Superior temporal gyrus (tissue), 1 donor: ENCODE results near the gene NDUFA6.

Source experiments
- DNase-seq: peaks from one replicate; pipeline ENCODE4 v3.0.0-alpha.2; 2016; ENCODE audit errors: extremely low spot score

Gene NDUFA6

GRCh38 chr22:42070517-42071422 lies 19.8 kb downstream of the NDUFA6 start, which contains the start of gene NAGA:
NAGA (minus strand) TSS chr22:42070812; CDS start chr22:42070297, 515 bp downstream.
- peak; percentile 93 for DNase-seq

GRCh38 chr22:42069801-42070516 lies 20.6 kb downstream of the NDUFA6 start:
- peak; percentile 30 for DNase-seq

- DNase-seq = no peak
Measured at GRCh38 chr22:42068291-42068690, 22.3 kb downstream of the NDUFA6 start.

- DNase-seq = no peak
Measured at GRCh38 chr22:42067671-42068251, 22.8 kb downstream of the NDUFA6 start.

DNA sequence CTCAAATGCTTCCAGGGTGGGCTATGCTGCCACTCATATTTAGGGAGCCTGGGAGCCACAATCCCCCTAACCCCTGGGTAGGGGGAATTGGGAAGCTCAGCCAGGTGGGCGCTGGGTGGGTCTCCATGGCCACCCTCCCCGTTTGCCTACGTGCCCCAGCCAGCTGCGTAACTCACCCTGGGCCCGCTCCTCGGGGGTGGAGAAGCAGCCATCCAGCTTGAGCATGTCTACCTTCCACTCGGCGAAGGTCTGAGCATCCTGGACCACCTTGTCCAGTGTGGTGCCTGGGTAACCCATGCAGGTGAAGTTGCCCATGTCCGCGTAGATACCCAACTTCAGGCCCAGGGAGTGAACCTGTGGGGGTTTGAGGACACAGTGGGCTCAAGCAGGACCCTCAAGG lies 23.6 kb downstream of the NDUFA6 start:
- DNase-seq = no peak

DNA sequence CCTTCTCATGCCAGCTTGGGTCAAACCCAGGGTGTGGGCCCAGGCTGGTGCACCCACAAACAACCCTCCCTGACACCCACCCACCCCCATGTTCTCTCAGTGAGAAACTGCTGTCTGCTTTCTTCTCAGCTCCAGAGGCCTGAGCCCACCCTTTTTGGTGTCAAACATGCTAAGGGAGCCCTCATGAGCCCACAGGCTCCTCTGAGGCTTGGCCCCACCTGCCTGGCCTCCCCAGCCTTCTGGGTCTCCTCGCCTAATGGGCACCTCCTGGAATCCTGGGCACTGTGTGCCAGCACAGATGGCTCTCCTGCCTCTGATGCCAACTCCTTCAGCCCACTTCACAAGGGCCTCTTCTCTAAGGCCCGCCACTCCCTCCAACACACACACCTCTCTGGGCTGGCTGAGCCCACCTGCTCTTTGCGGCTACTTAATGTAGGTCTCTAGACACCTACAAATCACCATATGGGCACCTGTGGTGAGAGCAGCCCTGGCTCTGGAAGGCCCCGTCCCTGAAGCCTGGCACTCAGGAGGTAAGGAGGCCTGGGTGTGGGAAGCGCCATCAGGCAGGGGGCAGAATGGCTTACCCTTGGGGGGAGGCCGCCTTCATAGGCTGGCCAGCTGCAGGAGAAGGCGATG lies 24.3 kb downstream of the NDUFA6 start:
- no peak for DNase-seq

DNA sequence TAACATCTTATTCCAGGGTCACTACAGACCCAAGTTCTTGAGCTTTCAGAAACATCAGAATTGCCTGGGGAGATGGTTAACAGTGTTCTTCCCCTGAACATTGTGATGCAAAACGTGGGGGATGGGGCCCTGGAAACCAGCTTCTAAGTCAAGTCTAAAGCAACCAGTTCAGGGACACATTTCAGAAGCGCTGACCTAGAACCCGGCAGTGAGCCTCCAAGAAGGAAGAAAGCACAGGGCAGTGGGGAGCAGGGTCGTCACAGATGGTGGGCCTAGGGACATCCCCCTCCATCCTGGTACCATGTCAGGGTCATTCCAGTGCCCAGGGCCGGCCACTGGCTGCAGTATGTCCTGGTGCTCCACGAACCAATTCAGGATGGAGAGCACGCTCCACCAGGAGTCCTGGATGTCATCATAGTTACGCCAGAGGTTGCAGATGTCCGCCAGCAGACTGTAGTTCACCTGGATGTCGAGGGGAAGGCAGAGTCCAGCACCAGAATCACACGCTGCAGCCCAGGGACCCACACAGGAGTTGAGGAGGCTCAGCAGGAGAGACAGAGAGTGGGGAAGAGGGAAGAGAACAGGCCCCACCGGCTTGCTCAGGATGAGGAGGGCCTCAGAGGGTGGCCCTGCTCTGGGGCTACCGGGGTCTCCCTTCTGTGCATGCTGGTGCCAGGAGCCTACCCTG lies 25.0 kb downstream of the NDUFA6 start:
- DNase-seq = no peak

DNA sequence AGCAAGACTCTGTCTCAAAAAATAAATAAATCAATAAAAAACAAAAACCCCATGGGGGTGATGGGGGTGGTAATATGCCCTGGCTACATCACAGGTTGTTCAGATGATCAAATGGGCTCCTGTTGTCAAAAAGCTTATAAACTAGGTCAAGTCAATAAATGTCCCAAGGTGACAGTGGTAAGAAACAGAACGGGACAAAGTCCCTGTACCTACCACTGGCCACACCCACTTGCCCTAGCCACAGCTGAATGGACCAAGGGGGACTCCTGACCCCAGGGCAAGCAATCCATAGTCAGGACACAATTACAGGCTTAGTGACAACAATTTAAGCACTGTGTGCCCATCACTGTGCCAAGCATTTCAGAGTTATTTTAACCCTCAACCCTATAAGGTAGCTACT lies 25.9 kb downstream of the NDUFA6 start:
- DNase-seq = no peak

- DNase-seq = no peak
Measured at GRCh38 chr22:42062506-42063170, 27.9 kb downstream of the NDUFA6 start.

- DNase-seq = no peak
Measured at GRCh38 chr22:42061041-42061440, 29.5 kb downstream of the NDUFA6 start.

DNA sequence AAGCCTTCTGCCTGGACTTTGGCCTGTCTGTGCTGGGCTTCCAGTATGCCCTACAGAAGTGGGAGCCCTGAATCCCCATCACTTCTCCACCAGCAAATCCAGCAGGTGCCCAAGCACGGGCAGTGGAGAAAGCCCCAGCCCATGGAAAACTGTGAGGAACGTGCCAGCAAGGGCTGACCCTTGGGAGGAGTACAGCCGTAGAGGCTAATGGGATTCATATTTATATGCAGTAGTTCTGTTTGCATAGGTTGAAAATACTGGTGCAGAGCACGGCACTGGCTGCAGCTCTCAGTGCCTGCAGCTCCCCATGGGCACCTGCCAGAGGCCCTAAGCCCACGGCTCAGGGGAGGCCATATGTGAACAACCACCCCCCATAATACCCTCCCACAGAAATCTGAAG lies 30.1 kb downstream of the NDUFA6 start:
- DNase-seq = no peak

- no peak for DNase-seq
Measured at GRCh38 chr22:42056757-42057511, 33.6 kb downstream of the NDUFA6 start.

DNA sequence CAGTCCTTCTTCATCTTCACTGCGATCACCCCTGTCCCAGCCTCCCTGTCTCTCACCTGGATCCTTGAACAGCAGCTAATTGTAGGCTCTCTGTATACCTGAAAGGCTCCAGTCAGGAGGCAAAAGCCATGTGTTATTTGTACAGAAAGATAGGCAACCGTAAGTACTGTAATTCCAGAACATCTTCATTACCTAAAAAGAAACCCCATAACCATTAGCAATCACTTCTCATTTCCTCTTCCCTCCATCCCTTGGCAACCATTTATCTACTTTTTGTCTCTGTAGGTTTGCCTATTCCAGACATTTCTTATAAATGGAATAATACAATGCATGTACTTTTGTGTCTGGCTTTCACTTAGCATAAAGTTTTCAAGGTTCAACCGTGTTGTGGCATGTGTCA lies 37.8 kb downstream of the NDUFA6 start:
- no peak for DNase-seq

GRCh38 chr22:42050641-42051180 lies 39.9 kb downstream of the NDUFA6 start:
- DNase-seq = peak; percentile 33

GRCh38 chr22:42041784-42042183 lies 48.8 kb downstream of the NDUFA6 start:
- no peak for DNase-seq

DNA sequence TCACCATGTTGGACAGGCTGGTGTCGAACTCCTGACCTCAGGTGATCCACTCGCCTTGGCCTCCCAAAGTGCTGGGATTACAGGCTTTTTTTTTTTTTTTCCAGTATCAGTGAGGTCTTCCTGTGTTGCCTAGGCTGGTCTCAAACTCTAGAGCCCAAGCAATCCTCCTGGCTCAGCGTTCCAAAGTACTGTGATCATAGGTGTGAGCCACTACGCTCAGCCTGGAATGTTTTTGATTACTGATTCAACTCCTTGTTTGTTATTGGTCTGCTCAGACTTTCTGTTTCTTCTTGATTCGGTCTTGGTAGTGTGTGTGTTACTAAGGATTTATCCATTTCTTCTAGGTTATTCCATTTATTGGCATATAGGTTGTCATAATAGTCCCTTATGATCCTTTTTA lies 51.3 kb downstream of the NDUFA6 start:
- DNase-seq = no peak
